Kidney (tissue), 14 donors: ENCODE measurements around the gene GPR35. TPM values are rescaled to one million over a fixed set of nuclear protein-coding genes. Genes with fewer than 3 reads are reported as not detected.

Experiments
- DNase-seq, 5 donors: peaks; one replicate each; pipeline ENCODE4 v3.0.0-alpha.2; 2013 to 2020
- FAIRE-seq: peaks from 2 replicates; lab custom pipeline; 2012; peaks lifted over from hg19 to GRCh38; lab: Jason Lieb, UNC
- H3K27ac ChIP-seq, 2 donors: one replicate each; pipeline ENCODE4 v1.7.0; 2013; ENCODE audit warnings: low read depth in 2 of 2, low read length in 2 of 2, inconsistent platforms in 1 of 2
- H3K27me3 ChIP-seq: one replicate; pipeline ENCODE4 v1.7.1; 2013; ENCODE audit warnings: low read length, inconsistent platforms; ENCODE audit not compliant: control insufficient read depth, insufficient read depth
- H3K36me3 ChIP-seq, 3 donors: one replicate each; pipeline versions ENCODE4 v1.7.0 to v1.7.1; 2013; ENCODE audit warnings: low read length in 3 of 3, control low read depth in 1 of 3, inconsistent platforms in 1 of 3; ENCODE audit not compliant: insufficient read depth in 3 of 3, control insufficient read depth in 2 of 3
- H3K4me1 ChIP-seq, 3 donors: one replicate each; pipeline versions ENCODE4 v1.7.0 to v1.7.1; 2013; ENCODE audit warnings: low read length in 3 of 3, inconsistent platforms in 1 of 3, low read depth in 1 of 3; ENCODE audit not compliant: control insufficient read depth in 2 of 3, insufficient read depth in 2 of 3
- H3K4me3 ChIP-seq, 3 donors: one replicate each; pipeline versions ENCODE4 v1.7.0 to v1.8.1; 2013; ENCODE audit warnings: low read length in 3 of 3, control low read depth in 1 of 3, inconsistent platforms in 1 of 3
- H3K9ac ChIP-seq, 3 donors: one replicate each; pipeline versions ENCODE4 v1.7.0 to v1.7.1; 2013; ENCODE audit warnings: low read length in 3 of 3, control low read depth in 1 of 3, inconsistent platforms in 1 of 3
- H3K9me3 ChIP-seq, 3 donors: one replicate each; pipeline versions ENCODE4 v1.7.0 to v1.7.1; 2013; ENCODE audit warnings: low read length in 3 of 3, control low read depth in 1 of 3, inconsistent platforms in 1 of 3; ENCODE audit not compliant: control insufficient read depth in 2 of 3, insufficient read depth in 1 of 3
- intact Hi-C: fragments of 100-400 bp; cut with DNase I; formaldehyde crosslinking; loops from one replicate; pipeline ENCODE4 v1.11.1; 2022
- polyA plus RNA-seq: library from polyadenylated mRNA; stranded (reverse); fragments of 350-450 nt; fragmentation: Illumina TruSeq; extraction: RNeasy Lipid Tissue Mini Kit (QIAGEN cat#74804); gene quantifications from one replicate; pipeline ENCODE4 v1.2.3, GENCODE V29; 2014; ENCODE audit warnings: low read depth, low replicate concordance; ENCODE audit not compliant: insufficient read depth
- total RNA-seq: library from RNA; stranded (reverse); fragmentation: NEBNext Ultra II Directional; extraction: Animal tissue kit (Norgen Biotek cat#: 25700); gene quantifications from one replicate; pipeline ENCODE4 v1.2.1, GENCODE V29; 2021
- TF ChIP-seq, protein P1 (sequence below): IDR thresholded peaks from 3 replicates; pipeline ENCODE4 v1.5.1; 2012; ENCODE audit warnings: mild to moderate bottlenecking, moderate library complexity, borderline replicate concordance; ENCODE audit not compliant: insufficient read depth; ENCODE audit errors: extremely low read depth
- donor health status: control.
- donor health status: control.
- donor health status: control.
- donor health status: control.
- donor health status: control.
- donor health status: DM: yes; HTN: yes; CAD: no.
- donor health status: Normal renal cell carcinoma (clear cell type).

Gene GPR35
- total and polyA plus RNA-seq, 2 donors from 2014 or later: 1.7 to 6.7 TPM

DNA sequence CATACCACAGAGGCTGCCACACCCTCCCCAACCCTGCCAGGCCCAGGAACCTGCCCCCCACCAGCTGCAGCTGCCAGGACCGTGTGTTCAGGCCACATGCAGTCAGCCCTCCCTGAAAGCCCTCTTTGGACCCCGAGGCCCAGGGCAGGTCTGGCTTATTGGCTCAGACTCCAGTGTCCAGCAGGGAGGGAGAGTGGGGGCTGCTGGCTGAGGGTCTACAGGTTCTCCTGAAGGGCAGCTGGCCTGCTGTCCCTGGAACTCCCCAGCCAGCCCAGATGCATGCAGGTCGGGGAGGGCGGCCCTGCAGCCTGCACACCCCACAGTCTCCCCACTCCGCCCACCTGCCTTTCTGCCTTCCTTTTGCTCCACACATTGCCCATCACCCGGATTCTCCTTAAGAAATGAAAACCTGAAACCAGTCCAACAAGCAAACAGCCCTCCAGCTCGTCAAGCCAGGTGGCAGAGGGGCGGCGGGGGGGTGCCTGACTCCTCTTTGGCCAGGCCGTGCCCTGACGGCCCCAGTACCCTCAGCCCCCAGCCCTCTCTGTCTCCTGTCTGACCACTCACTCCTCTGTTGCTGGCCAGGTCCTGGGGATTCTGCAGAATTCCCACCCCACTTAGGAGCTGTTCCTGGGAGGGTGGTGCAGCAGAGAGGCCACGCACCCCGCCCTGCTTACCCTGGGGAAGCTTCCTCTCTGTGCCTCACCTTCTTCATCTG, 18.0 kb downstream of the GPR35 start:
- Histone ChIP-seq H3K27me3 (no peaks in the 10 kb centered on the region), H3K9me3 (no peaks in the 10 kb centered on the region), H3K4me1 (no peaks in the 10 kb centered on the region), H3K4me3 (no peak overlapping the region), H3K9ac (no peak overlapping the region), H3K36me3 (no peaks in the 10 kb centered on the region), H3K27ac (no peak overlapping the region)
- TF ChIP-seq, protein P1, sequence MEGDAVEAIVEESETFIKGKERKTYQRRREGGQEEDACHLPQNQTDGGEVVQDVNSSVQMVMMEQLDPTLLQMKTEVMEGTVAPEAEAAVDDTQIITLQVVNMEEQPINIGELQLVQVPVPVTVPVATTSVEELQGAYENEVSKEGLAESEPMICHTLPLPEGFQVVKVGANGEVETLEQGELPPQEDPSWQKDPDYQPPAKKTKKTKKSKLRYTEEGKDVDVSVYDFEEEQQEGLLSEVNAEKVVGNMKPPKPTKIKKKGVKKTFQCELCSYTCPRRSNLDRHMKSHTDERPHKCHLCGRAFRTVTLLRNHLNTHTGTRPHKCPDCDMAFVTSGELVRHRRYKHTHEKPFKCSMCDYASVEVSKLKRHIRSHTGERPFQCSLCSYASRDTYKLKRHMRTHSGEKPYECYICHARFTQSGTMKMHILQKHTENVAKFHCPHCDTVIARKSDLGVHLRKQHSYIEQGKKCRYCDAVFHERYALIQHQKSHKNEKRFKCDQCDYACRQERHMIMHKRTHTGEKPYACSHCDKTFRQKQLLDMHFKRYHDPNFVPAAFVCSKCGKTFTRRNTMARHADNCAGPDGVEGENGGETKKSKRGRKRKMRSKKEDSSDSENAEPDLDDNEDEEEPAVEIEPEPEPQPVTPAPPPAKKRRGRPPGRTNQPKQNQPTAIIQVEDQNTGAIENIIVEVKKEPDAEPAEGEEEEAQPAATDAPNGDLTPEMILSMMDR: no peak
- intact Hi-C loops: no loop called here
- FAIRE-seq: no peak
- DNase-seq: peak in 1 of 5 donors; percentile 56

DNA sequence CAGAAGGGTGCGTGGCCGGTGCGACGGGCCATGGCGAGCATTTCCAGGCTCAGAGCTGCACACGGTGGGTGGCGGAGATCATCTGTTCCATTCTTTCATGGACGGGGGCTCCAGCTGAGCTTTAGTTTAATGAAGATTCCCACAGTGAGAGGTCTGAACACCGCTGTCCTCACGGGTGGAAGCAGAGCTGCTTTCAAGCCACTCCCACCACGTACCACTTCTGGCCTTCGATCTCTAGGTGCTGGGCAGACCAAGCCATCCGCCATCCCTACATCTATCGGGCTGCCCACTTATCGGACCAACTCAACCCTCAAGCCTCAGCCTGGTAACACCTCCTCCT, 18.5 kb downstream of the GPR35 start:
- Histone ChIP-seq H3K4me1 (no peaks in the 10 kb centered on the region), H3K9me3 (no peaks in the 10 kb centered on the region), H3K27ac (no peak overlapping the region), H3K36me3 (no peaks in the 10 kb centered on the region), H3K9ac (no peak overlapping the region), H3K4me3 (no peak overlapping the region), H3K27me3 (no peaks in the 10 kb centered on the region)
- DNase-seq (no peak), FAIRE-seq (no peak)
- intact Hi-C loops: no loop called here
- TF ChIP-seq, protein P1: no peak

DNA sequence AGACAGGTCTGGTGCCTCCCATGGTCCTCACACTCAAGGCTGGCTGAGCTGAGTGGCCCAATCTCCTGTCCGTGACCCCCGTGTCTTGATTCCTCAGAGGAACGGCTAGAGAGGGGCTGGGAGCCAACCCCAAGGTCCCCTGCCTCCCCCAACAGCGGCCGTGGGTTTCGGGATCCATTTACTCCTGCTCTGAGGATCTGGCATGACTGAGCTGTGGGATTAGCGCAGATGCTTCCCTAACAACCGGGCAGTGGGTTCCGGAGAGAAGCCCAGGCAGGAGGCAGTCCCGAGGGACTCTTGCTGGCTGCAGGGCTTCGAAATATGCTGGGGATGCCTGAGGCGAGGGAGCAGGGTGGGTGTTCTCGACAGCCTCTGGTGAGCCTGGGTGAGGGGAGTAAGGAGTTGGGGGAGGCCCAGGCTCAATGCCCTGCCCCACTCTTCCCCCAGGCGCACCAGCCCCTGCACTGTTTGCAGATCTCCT, 18.9 kb downstream of the GPR35 start:
- H3K4me3 ChIP-seq: no peak overlapping the region
- no peaks in the 10 kb centered on the region for H3K36me3 ChIP-seq
- no peak overlapping the region for H3K9ac ChIP-seq
- no peaks in the 10 kb centered on the region for H3K27me3 ChIP-seq
- DNase-seq (peak in 1 of 5 donors; percentile 25), FAIRE-seq (no peak)
- intact Hi-C loops: no loop called here
- H3K4me1 ChIP-seq: no peaks in the 10 kb centered on the region
- no peak overlapping the region for H3K27ac ChIP-seq
- TF ChIP-seq, protein P1: no peak
- H3K9me3 ChIP-seq: no peaks in the 10 kb centered on the region
